Kidney glomerular epithelial cell (primary cell): ENCODE measurements around the gene SORCS1.

ENCODE experiments used
- DNase-seq: peaks from one replicate; lab custom pipeline; 2025; lab: John Stamatoyannopoulos, UW

The SORCS1 gene

DNA sequence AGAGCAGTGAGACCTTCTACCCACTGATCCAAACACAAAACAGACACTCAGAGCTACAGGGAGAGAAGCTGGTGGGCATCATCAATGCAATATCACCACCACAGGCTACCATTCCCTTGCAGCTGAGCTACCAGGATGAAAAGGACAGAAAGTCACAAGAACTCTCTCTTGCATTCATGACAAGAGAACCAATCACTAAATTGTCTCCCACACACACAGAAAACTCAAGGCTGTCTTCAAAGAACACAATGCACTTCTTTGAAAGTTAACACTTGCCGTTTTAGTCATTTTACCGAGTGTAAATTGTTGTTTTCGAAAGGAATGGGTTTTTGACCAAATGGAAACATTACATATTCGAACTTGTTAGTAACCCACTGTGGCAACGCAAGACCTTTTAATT is 626.6 kb downstream of the SORCS1 start:
- no peak for DNase-seq

GRCh38 chr10:106535304-106535953 is 629.1 kb downstream of the SORCS1 start:
- no peak for DNase-seq

DNA sequence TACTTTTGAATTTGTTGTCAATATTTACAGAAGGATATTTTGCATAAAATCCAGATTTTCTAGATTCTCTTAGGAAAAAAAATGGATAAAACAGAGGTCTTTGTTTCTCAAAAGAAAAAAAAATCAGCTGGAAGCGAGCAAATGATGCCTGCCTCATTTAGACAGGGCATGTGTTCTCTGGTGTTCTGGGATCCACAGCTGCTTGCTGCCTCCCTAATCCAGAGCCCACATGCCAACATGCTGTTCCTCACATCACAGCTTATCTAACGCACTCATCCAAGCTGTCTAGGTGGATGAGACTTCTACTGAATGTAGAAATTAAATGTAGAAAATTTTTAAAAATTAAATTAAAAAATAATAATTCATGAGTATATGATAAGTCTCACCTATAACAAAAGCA is 630.1 kb downstream of the SORCS1 start:
- no peak for DNase-seq

DNA sequence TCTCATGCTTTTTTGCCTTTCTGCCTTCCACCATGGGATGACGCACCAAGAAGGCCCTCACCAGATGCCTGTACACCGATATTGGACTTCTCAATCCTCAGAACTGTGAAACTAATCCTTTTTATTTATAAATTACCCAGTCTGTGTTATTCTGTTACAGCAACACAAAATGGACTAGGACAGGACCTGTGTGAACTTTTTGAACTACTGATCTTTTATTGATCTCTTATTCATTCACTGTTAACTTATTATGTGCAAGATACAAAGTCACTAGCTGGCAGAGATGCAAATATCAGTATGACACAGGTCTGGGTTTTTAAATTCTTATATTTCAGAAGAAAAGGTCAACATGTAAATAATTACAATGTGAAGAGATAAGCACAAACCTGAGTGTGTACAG is 635.8 kb downstream of the SORCS1 start:
- DNase-seq, result no peak

DNA sequence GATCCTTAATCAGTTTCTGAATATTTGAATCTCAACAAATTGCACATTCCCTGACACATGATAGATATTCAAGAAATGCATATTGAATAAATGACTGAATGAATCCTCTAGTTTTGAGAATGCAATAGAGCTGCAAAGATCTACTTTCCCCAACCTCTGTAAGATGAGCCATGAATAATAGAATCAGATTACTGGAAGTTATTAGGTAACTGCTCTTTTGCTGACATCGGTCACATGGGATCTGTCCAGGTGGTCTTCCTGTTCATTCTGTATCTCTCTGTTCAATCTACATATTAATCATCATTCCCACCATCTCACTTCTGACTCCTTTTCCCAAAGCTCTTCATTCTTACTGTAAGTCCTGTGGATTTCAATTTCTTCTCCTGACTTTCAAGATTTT is 638.7 kb downstream of the SORCS1 start:
- no peak for DNase-seq
